Stimulated activated CD8-positive, alpha-beta memory T cell treated with anti-CD3 and anti-CD28 coated beads, Interleukin-12 subunit alpha, Interleukin-12 subunit beta, amount 100 ng/mL, for 4 hours (primary cell): ENCODE results near the gene RB1.

Experiments
- DNase-seq: peaks from one replicate; pipeline ENCODE4 v3.0.0-alpha.2; 2020; ENCODE audit warnings: low read depth

RB1 gene

DNA sequence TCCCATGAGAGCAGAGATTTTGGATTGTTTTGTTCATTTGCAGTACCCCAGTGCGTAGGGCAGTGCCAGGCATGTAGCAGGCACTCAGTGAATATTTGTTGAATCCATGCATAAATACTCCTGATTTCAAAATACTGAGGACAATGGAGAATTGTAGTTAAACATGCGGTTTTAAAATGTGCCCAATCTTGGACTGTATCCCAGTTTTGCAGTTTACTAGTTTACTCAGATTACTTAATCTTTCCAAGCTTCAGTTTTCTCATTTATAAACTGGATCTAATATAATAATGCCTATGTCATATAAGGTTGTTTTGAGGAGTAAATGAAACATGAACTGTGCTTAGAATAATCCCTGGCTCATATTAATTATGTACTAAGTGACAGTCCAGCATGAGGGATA is 190.3 kb downstream of the RB1 start:
- DNase-seq, result no peak

DNA sequence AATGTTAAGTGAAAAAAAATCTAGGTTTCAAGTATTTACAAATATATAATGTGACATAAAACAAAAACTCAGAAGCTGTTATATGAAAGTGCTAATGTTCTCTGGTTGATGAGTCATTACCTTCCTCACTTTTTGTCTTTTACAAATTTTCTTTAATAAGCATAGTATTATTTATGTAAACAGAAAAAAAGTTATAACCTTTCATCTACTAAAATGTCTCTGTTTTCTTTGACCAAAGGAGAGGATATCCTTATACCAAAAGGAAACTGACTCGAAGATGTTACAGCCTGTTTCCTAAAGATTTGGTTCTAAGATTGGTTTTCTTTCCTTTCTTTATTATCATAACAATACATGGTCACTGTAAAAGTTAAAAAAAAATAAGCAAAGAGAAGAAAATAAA is 191.3 kb downstream of the RB1 start:
- DNase-seq, result no peak

DNA sequence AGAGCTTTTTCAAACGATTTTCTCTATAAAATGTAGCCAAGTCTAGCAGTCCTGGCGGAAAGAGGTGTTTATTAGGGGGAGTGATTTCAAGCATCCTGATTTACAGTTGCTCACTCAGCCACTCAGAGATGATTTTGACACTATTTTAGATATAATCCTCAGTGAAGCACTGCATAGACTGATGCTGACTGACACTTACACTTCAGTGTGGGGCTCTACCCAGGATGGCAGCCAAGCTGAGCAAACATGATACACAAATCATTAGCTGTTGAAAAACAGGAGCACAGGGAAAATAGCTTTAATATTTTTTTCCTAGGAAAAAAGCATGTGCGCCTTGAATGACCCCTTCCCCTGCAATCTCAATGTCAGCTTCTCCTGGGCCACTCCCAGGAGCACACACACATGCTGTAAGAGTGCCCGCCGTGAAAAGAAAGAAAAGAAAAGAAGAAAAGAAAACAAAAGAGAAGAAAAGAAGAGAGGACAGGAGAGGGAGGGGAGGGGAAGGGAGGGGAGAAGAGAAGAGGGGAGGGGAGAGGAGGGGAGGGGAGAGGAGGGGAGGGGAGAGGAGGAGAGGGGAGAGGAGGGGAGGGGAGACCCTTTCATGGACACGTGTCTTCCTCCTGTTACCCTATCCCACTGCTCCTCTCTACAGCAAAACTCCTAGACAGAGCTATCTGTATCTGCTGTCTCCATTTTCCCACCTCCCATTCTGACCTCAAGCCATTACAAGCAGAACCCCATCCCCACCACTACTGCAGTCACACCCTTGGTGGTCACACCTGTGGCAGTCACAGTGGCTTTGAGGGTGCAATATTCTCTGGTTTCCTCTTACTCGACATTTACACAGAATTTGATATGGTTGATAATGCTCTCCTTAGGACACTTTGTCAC is 193.0 kb downstream of the RB1 start:
- no peak for DNase-seq

DNA sequence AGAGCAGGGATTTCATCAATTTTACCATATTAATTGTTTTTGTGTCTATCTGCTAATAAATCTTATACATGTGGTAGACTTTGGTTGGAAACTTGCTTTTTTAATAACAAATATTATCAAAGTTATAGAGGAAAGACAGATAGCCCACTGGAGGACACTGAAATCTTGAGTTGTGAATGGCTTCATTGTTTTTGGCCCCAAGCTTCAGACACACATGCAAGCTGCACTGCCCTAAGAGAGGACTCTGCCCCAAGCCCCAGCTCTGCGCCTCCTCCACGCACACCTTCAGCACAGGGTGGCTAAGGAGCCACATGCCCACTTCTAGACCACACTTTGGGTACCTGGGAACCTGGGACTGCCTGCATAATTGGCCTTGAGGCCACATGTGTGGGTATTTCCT is 194.1 kb downstream of the RB1 start:
- no peak for DNase-seq

DNA sequence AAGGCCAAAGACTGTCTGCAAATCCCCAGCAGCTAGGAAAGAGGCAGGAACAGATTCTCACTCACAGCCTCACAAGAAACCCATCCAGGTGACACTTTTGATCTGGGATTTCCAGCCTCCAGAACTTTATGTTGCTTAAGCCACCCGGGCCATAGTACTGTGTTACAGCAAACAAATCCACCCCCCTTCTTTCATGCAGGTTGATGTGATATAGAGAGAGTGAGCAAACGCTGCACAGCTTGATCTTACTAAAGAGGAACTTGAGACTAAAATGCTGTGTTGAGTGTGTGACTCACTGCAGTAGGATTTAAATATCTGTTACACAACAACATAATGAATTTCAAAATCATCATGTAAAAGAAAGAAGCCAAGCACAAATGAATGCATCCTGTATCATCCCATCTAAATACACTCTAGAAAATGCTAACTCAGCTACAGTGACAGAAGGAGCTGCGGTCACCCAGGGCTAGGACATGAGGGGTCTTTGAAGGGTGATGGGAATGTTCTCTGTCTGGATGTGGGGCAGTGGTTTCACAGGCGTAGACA is 197.2 kb downstream of the RB1 start:
- no peak for DNase-seq

DNA sequence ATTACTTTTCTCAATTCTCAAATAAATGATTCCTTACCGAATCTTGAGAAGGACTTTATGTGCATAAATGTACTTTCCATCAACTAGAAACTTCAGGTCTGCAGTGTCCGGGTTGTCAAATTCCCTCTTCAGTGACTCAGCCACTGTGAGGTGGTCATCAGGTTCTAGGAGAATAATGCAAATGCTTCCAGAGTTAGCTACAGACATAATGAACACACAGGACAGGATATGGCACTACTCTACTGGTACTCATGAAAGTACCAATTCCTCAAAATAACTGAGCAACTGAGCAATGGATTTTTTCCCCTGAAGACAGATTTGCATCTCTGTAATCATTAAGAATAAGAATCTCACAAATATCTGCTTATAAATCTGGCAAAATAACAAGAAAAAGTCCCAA is 198.2 kb downstream of the RB1 start:
- DNase-seq, result no peak

DNA sequence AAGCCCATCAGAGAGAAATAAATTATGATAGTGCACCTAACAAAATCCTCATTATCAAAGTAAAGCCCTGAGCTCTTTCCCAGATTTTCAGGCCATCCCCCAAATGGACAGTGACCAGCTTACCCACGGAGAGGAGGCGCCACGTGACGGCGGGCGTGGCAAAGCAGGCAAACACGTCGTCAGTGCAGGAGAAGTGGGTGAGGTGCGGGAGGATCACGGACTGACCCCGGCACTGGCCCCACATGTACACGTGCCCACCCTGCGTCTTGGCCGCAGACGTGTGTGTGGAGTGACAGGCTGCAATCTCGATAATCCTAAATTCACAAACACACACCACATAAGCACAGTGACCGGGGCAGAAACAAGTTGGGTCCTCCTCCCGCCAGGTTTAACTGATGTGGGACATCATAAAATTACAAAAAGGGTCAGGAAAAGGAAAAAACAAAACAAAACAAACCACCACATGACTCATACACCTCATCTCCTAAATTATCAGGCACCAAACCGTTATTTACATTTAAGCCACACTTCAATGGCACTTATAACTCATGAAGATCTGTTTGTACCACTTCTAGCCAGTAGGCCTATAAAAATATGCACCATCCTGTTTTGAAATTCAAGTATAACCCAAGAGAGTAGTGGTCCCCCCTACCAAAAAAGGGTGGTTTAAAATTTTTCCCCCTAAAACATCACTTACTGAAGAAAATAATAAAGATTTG is 199.2 kb downstream of the RB1 start:
- no peak for DNase-seq

DNA sequence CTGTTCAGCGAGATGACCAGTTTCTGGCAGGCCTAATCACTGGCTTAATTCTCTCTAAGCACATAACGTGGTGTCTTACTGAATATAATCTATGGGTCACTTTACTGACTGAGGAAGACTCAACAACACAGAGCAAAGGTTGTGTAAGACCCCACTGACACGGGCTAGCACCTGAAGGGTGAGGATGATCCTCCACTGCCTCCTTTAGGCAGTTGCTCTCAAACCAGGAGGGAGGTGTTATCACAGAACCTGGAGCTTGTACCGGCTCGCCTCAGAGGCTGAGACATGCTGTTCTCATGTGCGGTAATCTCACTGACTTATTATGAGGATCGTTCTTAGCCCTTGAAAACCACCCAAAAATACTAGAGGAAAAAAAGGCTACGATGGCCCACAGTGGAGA is 201.1 kb downstream of the RB1 start:
- DNase-seq, result no peak

DNA sequence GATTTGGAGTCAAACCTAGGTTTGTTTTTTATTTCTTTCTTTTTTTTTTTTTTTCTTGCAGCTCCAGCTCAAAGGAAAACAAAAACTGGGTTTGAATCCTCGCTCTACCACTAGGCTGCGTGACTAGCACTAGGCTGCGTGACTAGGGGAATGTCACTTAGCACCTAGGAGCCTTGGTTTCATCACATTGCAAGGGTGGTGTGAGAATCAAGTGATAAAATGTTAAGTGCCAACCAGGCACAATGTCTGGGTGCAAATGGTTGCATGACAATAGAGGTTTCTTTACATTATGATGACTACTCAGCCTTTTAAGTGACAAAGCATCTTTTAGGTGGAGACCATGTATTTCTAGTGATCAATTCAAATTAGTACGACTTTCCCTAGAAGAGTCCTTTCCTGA is 201.5 kb downstream of the RB1 start:
- DNase-seq, result no peak

DNA sequence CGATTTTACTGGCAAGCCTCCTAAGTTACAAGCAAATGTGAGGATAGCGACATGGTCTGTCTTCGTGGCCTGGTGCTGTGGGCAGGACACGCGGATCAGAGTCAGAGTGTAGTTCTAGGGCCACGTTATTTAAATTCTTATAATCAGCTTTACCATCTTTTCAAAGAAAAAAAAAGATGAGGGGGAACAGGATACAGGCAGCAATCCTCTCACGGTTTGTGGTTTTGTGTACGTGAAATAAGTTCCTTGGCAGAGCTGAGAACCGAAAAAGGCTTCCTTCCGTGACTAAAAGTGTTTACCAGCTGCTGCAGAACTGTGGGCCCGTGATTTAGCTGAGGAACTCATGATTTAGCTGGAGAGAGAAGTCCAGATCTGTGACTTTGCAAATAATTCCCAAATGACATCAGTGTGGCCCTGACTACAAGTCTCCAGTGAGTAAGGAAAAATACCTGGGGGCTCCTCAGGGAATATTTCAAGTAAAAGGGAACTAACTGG is 202.1 kb downstream of the RB1 start:
- no peak for DNase-seq

DNA sequence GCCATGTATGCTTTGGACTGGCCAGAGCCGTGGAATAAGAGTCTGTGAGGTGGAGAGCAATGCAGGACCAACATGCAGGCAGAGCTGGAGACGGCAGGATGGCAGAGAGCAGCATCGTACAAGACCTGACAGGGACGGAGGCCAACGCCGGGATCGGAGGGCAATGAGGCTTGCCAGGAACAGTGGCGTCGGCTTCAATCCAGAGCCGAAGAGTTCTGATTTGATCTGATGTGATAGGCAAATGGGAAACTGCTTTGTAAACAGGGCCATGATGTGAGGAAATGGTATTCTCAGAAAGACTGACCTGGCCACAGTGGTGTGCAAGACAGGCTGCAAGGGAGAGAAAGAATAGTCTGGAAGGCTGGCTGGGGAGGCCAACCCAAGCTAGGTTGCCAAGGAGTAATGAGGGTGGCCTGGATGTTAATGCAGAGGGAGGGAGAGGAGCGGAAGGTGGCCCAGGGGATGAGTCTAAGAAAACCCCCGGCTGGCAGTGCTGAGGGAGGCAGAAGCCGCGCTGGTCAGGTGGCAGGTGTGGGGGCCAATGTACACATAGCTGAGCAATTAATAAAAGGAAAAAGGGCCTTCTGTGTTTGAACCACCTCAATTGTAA is 202.6 kb downstream of the RB1 start:
- no peak for DNase-seq

DNA sequence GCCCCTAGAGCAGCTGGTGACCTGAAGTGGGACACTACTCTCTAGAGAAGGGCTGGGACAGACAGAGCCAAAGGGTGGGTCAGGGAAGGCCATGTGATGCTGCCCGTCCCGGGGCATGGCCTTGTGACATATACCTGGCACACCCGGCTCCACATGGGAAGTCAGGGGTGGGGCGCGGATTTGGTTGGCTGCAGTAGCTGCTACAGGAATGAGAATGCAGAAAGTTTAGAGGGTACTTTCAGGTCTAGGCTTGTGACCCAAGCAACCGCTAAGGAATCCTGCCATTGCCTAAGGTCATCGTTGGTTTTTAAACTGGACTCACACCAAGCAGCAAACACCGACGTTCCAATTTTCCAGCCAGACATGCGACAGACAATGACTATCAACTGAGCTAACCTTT is 203.5 kb downstream of the RB1 start:
- no peak for DNase-seq

DNA sequence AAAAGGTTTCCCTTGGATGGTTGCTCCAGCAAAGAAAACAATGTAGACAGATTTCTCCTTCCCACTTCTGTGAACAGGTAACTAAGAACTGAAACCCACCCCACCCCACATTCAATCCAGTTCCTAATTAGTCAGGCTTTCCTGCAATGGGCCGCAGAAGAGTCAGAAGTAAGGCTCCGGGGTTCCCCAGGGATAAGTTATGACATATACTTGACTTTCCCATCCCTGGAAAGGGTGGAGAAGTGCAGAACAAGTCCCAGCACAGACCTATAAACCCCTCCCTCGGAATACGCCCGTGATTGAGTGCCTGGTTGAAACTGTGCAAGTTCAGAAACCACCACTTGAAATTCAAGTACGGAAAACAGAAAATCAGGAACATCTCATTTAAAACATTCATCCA is 204.5 kb downstream of the RB1 start:
- no peak for DNase-seq

DNA sequence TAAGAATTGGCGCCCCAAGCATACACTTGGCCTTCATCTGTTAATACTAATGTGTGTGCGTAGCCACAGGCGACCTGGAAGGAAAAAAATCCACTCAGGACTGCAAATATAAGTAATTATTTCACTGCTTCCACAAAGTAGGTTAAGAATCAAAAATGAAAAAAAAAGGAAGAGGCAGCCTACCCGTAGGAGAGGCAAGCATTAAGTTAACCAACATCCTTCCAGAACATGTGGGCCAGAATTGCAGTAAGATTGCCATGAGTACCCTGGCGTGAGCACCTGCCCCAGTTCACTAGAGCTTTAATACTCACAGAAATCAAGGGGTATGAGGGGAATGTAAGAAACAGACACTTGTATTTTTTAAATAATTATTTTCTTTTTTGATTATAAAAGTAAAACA is 207.1 kb downstream of the RB1 start:
- no peak for DNase-seq

DNA sequence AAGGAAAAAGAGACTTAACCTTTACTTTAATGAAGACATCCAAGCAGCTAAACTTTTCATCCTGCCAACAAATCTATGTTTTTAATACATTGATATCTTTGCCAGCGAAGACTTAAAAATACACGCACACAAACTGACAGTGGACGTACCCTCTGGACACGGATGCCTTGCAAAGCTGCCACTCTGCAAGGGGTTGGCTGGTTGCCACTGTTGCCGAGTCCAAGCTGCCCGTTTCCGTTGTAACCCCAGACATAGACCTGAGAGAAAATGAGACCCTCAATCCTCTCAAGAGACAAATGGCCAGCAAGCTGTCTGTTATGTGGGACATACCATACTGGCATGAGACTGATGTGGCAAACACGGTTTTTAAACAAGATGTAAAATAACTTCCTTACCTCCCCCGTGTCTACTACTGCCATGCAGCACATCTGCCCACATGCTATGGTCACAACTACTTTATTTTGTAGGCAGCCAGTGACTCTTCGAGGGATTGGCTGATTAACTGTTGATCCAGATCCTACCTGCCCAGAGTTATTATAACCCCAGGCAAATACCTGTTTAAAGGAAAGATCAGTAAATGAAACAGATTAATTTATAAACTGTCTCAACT is 208.2 kb downstream of the RB1 start:
- DNase-seq, result no peak

DNA sequence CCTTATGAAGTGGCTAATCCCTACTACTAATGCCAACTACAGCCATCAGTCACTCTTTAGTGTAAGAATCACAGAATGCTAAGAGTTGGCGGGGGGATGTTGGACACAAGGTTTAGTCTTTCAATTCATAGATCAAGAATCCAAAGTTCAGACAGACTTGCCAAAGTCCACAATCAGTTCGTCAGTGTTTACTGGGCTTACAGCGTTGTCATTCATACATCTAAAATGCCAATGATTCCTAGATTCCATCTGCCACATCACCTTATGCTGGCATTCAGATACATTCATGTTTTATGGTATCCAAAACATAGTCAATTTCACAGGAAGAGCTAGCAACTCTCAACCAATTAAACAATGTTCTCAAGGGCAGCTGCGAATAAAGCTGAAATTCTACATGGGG is 211.2 kb downstream of the RB1 start:
- no peak for DNase-seq

DNA sequence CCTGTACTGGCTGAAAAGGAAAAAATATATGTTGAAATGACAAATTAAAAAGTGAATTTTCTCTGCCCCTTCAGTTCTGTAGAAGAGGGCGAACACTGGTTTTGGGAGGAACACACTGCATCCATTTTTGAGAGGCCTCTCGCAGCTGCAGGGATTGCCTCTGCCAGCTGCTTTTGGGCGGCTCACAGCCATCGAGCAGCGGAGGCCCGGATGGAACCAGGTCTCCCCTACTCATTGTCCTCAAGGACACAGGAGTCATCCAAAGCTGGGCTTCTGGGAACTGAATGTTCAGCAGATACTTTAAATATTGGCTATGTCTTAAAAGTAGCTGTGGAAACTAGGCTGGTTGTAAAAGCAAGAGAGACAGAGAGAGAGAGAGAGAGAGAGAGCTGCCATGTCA is 212.2 kb downstream of the RB1 start:
- DNase-seq, result no peak

DNA sequence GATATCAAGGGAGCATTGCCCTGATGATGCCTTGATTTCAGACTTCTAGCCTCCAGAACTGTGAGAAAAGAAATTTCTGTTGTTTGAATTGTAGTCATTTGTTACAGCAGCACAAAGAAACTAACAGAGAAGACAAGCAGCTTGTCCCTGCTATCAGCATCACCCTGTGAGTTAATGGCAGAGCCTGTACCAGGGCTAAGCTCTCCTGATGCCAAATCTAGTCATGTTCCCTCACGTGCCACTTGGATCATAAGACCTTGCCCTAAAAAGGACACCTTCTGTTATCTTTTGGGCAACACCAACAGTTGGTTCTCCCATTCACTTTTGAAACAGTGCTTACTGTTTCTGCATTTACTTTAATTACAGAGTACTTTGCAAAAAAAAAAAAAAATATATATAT is 214.5 kb downstream of the RB1 start:
- DNase-seq, result no peak

DNA sequence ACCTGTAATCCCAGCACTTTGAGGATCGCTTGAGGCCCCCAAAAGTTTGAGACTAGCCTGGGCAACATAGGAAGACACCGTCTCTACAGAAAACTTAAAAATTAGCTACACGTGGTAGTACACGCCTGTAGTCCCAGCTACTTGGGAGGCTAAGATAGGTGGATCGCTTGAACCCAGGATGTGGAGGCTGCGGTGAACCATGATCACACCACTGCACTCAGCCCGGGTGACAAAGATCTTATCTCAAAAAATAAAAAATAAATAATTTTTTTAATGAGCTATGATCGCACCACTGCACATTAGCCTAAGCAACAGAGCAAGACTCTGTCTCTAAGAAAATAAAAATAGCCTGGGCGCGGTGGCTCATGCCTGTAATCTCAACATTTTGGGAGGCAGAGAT is 222.7 kb downstream of the RB1 start:
- DNase-seq, result no peak

DNA sequence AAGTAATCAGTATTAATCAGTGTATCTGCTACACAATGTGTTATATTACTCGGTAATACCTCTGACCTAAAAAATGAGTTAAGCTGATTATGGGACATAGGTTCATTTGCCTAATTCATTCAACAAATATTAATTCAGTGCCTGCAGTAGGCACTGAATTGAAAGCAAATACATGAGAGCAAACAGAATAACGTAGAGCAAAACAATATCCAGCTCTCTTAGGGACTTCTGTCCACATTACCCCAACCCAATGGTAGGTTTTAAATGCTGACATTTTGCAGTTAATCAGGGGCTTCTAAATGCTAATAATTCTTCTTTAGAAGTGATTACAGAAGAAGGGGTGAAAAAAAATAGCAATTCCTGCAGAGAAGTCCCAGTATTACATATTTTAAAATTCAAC is 224.4 kb downstream of the RB1 start:
- no peak for DNase-seq

DNA sequence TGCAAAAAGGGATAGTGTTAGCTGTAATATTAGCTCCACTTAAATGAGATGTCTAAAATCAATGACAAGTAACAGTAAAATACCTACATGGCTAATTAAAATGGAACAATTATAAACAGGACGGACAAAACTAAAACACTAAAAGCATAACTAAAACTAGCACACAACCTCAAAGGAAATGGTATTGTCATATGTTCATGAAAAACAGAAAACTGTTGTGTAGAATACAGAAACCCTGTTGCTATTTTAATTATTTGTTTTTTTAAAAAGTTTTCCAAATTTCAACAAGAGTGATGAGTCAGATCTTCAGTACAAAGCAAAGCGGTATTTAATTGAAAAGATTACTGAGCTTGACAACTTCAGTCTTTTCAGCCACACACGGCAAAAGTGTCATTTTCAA is 225.2 kb downstream of the RB1 start:
- DNase-seq, result no peak

DNA sequence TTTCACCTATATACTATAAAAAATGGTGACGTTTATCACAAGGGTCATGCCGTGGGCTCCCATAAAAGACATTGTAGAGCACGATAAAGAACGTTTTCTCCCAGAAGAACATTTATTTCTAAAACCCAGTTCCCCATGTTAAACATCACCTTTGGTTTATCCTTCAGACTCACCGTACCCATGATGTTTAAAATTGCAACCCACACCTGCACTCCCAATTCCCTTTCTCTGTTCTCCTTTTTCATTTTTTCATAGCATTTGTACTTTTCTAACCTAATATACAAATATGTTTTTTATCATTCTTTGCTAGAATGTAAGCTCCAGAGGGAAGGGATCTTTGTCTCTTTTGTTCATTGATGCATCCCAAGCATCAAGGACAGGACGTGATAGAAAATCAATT is 227.3 kb downstream of the RB1 start:
- DNase-seq, result no peak
